ENCODE measurements around the gene GPR162.

DNA sequence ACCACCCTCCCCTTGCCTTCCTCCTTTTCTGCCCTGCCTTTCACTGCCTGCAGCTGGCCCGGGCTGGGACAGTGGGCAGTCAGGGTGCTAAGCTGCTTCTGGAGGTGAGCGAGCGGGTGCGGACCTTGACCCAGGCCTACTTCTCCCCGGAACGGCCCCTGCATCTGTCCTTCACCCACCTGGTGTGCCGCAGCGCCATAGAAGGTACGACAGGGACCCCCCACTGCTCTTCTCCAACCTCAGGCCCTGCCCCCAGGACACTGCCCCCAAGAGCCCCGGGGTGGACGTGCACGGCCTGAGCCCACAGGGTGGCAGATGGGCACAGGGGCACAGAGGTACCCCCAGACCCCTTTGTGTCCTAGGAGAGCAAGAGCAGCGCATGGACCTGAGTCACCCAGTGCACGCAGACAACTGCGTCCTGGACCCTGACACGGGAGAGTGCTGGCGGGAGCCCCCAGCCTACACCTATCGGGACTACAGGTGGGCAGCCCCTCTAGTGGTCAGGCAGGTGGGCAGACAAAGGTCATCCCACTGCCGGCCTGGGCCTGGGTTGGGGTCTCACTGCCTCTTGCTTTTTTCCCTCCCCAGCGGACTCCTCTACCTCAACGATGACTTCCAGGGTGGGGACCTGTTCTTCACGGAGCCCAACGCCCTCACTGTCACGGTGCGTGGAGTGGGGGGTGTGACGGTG, 15.9 kb downstream of the GPR162 start:
- TF ChIP-seq, protein P1, sequence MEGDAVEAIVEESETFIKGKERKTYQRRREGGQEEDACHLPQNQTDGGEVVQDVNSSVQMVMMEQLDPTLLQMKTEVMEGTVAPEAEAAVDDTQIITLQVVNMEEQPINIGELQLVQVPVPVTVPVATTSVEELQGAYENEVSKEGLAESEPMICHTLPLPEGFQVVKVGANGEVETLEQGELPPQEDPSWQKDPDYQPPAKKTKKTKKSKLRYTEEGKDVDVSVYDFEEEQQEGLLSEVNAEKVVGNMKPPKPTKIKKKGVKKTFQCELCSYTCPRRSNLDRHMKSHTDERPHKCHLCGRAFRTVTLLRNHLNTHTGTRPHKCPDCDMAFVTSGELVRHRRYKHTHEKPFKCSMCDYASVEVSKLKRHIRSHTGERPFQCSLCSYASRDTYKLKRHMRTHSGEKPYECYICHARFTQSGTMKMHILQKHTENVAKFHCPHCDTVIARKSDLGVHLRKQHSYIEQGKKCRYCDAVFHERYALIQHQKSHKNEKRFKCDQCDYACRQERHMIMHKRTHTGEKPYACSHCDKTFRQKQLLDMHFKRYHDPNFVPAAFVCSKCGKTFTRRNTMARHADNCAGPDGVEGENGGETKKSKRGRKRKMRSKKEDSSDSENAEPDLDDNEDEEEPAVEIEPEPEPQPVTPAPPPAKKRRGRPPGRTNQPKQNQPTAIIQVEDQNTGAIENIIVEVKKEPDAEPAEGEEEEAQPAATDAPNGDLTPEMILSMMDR (IDR thresholded peaks at IDR 0.05), result no peak
- TF ChIP-seq POLR2A (IDR thresholded peaks at IDR 0.05), result no peak

Data from esophagus squamous epithelium (tissue), 4 donors.